Measurements from ENCODE around the gene GABBR2.

The GABBR2 gene

GRCh38 chr9:98642661-98643312, 65.9 kb downstream of the GABBR2 start:
- TF ChIP-seq CTCF (IDR thresholded peaks at IDR 0.05; ENCODE audit: low read depth, low read length, missing control alignments), result no peak
- H3K4me3 ChIP-seq (ENCODE audit: low read depth, low read length), result no peak overlapping the region
- in situ Hi-C loops (cut with HindIII; ENCODE audit: low sequenced_read_pairs), result no loop called here
- no peak for DNase-seq (ENCODE audit: low read depth)

GRCh38 chr9:98641695-98642094, 67.0 kb downstream of the GABBR2 start:
- in situ Hi-C loops (cut with HindIII; ENCODE audit: low sequenced_read_pairs), result no loop called here
- no peak for TF ChIP-seq CTCF (IDR thresholded peaks at IDR 0.05; ENCODE audit: low read depth, low read length, missing control alignments)

GRCh38 chr9:98640394-98640793, 68.3 kb downstream of the GABBR2 start:
- H3K4me3 ChIP-seq (ENCODE audit: low read depth, low read length), result no peak overlapping the region
- DNase-seq (ENCODE audit: low read depth), result no peak
- in situ Hi-C loops (cut with HindIII; ENCODE audit: low sequenced_read_pairs), result no loop called here
- TF ChIP-seq CTCF (IDR thresholded peaks at IDR 0.05; ENCODE audit: low read depth, low read length, missing control alignments), result no peak

More at GRCh38 chr9:98641695-98642094, 67.0 kb downstream of the GABBR2 start:
- DNase-seq (ENCODE audit: low read depth), result no peak
- no peak overlapping the region for H3K4me3 ChIP-seq (ENCODE audit: low read depth, low read length)

- no peak overlapping the region for H3K4me3 ChIP-seq (ENCODE audit: low read depth, low read length)
- TF ChIP-seq CTCF (IDR thresholded peaks at IDR 0.05; ENCODE audit: low read depth, low read length, missing control alignments), result no peak
- in situ Hi-C loops (cut with HindIII; ENCODE audit: low sequenced_read_pairs), result no loop called here
- DNase-seq (ENCODE audit: low read depth), result no peak
These were observed 69.6 kb downstream of the GABBR2 start for GRCh38 chr9:98639133-98639532.

GRCh38 chr9:98637381-98637780, 71.4 kb downstream of the GABBR2 start:
- in situ Hi-C loops (cut with HindIII; ENCODE audit: low sequenced_read_pairs), result no loop called here
- no peak overlapping the region for H3K4me3 ChIP-seq (ENCODE audit: low read depth, low read length)
- DNase-seq (ENCODE audit: low read depth), result no peak
- TF ChIP-seq CTCF (IDR thresholded peaks at IDR 0.05; ENCODE audit: low read depth, low read length, missing control alignments), result no peak

- no peak overlapping the region for H3K4me3 ChIP-seq (ENCODE audit: low read depth, low read length)
- in situ Hi-C loops (cut with HindIII; ENCODE audit: low sequenced_read_pairs), result no loop called here
- DNase-seq (ENCODE audit: low read depth), result no peak
- no peak for TF ChIP-seq CTCF (IDR thresholded peaks at IDR 0.05; ENCODE audit: low read depth, low read length, missing control alignments)
These were observed 73.4 kb downstream of the GABBR2 start for GRCh38 chr9:98635374-98635773.
